HL-60/S4 treated with phorbol 12-myristate 13-acetate at 8.2 ng/mL for 4 days and 3 days (cell line): ENCODE data around the gene PBXIP1.

Experiments used
- in situ Hi-C: fragments of 300-500 bp; cut with MboI; formaldehyde crosslinking; loops from 2 replicates; pipeline ENCODE4 v1.15.0; 2022; ENCODE audit warnings: low sequenced_read_pairs

PBXIP1 gene

GRCh38 chr1:154901591-154901990 lies 54.3 kb downstream of the PBXIP1 start:
- in situ Hi-C loops = no loop called here

- in situ Hi-C loops = loop anchor here (25.0 kb wide), 1 partner anchor 237 kb away; no protein-coding TSS in a partner anchor
Measured at GRCh38 chr1:154899041-154899440, 56.9 kb downstream of the PBXIP1 start.

GRCh38 chr1:154896771-154897286 lies 59.1 kb downstream of the PBXIP1 start:
- in situ Hi-C loops = loop anchor here (25.0 kb wide), 1 partner anchor 235 kb away; no protein-coding TSS in a partner anchor

- in situ Hi-C loops = loop anchor here (25.0 kb wide), 1 partner anchor 233 kb away; no protein-coding TSS in a partner anchor
Measured at GRCh38 chr1:154895798-154896197, 60.1 kb downstream of the PBXIP1 start.
